A673 (cell line): ENCODE results near the gene PTPN1. TPM values are rescaled to one million over a fixed set of nuclear protein-coding genes. Genes with fewer than 3 reads are reported as not detected.
"Not testable (repeated sequence)": the region's sequence is repeated elsewhere in the genome, so short reads cannot be mapped to it uniquely, and the experiment has no call there.

Source experiments
- BruUV-seq: library from RNA; stranded (reverse); fragments of 400-500 nt; replicated peaks from 2 replicates; lab custom pipeline; 2021; lab: Mats Ljungman, UMichigan
- CTCF ChIA-PET: fragments of 300-600 bp; sonication (Branson Sonifier 250); formaldehyde crosslinking; loops from one replicate; lab custom pipeline; 2022; ENCODE audit warnings: antibody characterized with exemption; lab: Charles Lee
- POLR2A ChIA-PET: fragments of 300-600 bp; sonication (Branson Sonifier 250); formaldehyde crosslinking; loops from one replicate; lab custom pipeline; 2022; ENCODE audit warnings: antibody characterized with exemption; ENCODE audit not compliant: low non-redundant PET; lab: Charles Lee
- DNase-seq: peaks from one replicate; pipeline ENCODE4 v3.0.0-alpha.2; 2015; ENCODE audit warnings: low spot score
- H3K27ac ChIP-seq: fragments of 200-600 bp; sonication (generic); 2 replicates; pipeline ENCODE4 v1.5.1; 2016; ENCODE audit warnings: mixed run types, low read depth, mild to moderate bottlenecking, mixed read lengths, antibody characterized with exemption, low read length; ENCODE audit not compliant: poor library complexity, severe bottlenecking
- H3K27me3 ChIP-seq: fragments of 200-600 bp; sonication (generic); replicated peaks from 2 replicates; pipeline ENCODE4 v1.6.1; 2017; ENCODE audit warnings: mixed run types, low read depth, mild to moderate bottlenecking, mixed read lengths, antibody characterized with exemption, low read length; ENCODE audit not compliant: insufficient read depth, poor library complexity
- H3K36me3 ChIP-seq: fragments of 200-600 bp; sonication (generic); 2 replicates; pipeline ENCODE4 v1.6.1; 2016; ENCODE audit warnings: mixed run types, mild to moderate bottlenecking, mixed read lengths, antibody characterized with exemption, low read length; ENCODE audit not compliant: insufficient read depth, poor library complexity, severe bottlenecking
- H3K4me1 ChIP-seq: fragments of 200-600 bp; sonication (generic); 2 replicates; pipeline ENCODE4 v1.6.1; 2017; ENCODE audit warnings: mixed run types, mild to moderate bottlenecking, mixed read lengths, antibody characterized with exemption, low read length; ENCODE audit not compliant: insufficient read depth, poor library complexity, severe bottlenecking
- H3K4me3 ChIP-seq: fragments of 200-600 bp; sonication (generic); 2 replicates; pipeline ENCODE4 v1.5.1; 2016; ENCODE audit warnings: low read depth, mixed run types, mild to moderate bottlenecking, mixed read lengths, low read length; ENCODE audit not compliant: poor library complexity, severe bottlenecking
- H3K9me3 ChIP-seq: fragments of 200-600 bp; sonication (generic); 2 replicates; pipeline ENCODE4 v1.6.1; 2016; ENCODE audit warnings: mixed run types, low read depth, mild to moderate bottlenecking, mixed read lengths, antibody characterized with exemption, low read length; ENCODE audit not compliant: poor library complexity, severe bottlenecking
- CTCF ChIP-seq: fragments of 300-800, 200-600 bp; sonication (generic); conservative IDR thresholded peaks from 2 replicates; pipeline ENCODE4 v1.5.1; 2017; ENCODE audit warnings: low read depth, mild to moderate bottlenecking, antibody characterized with exemption, low read length, moderate library complexity, mixed read lengths
- EZH2 ChIP-seq: fragments of 200-600 bp; sonication (generic); IDR thresholded peaks from 2 replicates; pipeline ENCODE4 v1.6.1; 2017; ENCODE audit warnings: borderline replicate concordance, low read depth, mild to moderate bottlenecking, mixed read lengths, antibody characterized with exemption, low read length; ENCODE audit not compliant: poor library complexity, severe bottlenecking
- intact Hi-C: fragments of 100-400 bp; cut with micrococcal nuclease; formaldehyde crosslinking; loops from one replicate; pipeline ENCODE4 v1.10.0; 2022; ENCODE audit not compliant: unreplicated experiment
- total RNA-seq: library from RNA; stranded (reverse); gene quantifications from 2 replicates; pipeline ENCODE4 v1.2.3, GENCODE V29; 2021

The PTPN1 gene
- total RNA-seq, 1 experiment from 2014 or later, result 47.4 TPM

GRCh38 chr20:50472693-50473664 lies 37.2 kb upstream of the PTPN1 start:
- H3K9me3 ChIP-seq, result no peaks in the 10 kb centered on the region
- no peak overlapping the region for H3K27ac ChIP-seq
- H3K36me3 ChIP-seq, result no peaks in the 10 kb centered on the region
- DNase-seq, result no peak
- H3K4me3 ChIP-seq, result no peak overlapping the region
- no peaks in the 10 kb centered on the region for H3K27me3 ChIP-seq
- no TSS peak for BruUV-seq
- CTCF ChIA-PET, result interaction anchor here (0.5 kb wide), 1 partner anchor 320 kb away, joined by 5 read pairs; no protein-coding TSS in a partner anchor
- peaks cover 5% of the 10 kb centered on the region for H3K4me1 ChIP-seq
- POLR2A ChIA-PET, result no interaction called here
- intact Hi-C loops, result no loop called here
- TF ChIP-seq CTCF, result no peak
- no peak for TF ChIP-seq EZH2

- DNase-seq, H3K36me3 ChIP-seq, H3K4me3 ChIP-seq, H3K27me3 ChIP-seq, intact Hi-C loops, POLR2A ChIA-PET, CTCF ChIA-PET, H3K27ac ChIP-seq, BruUV-seq, H3K9me3 ChIP-seq, H3K4me1 ChIP-seq: not testable (repeated sequence)
Observed at GRCh38 chr20:50474356-50474755, 35.8 kb upstream of the PTPN1 start.

- no peak overlapping the region for H3K27ac ChIP-seq
- no peak for DNase-seq
- CTCF ChIA-PET, result no interaction called here
- no peaks in the 10 kb centered on the region for H3K27me3 ChIP-seq
- peaks cover 5% of the 10 kb centered on the region for H3K4me1 ChIP-seq
- intact Hi-C loops, result loop anchor here (5.0 kb wide), 1 partner anchor 102 kb away; no protein-coding TSS in a partner anchor
- H3K9me3 ChIP-seq, result no peaks in the 10 kb centered on the region
- POLR2A ChIA-PET, result no interaction called here
- no peak overlapping the region for H3K4me3 ChIP-seq
- no peaks in the 10 kb centered on the region for H3K36me3 ChIP-seq
- no TSS peak for BruUV-seq
- TF ChIP-seq EZH2 (no peak), CTCF (no peak)
Observed at GRCh38 chr20:50475681-50476292, 34.4 kb upstream of the PTPN1 start.
